ENCODE measurements around the gene REXO1.

Gene REXO1

DNA sequence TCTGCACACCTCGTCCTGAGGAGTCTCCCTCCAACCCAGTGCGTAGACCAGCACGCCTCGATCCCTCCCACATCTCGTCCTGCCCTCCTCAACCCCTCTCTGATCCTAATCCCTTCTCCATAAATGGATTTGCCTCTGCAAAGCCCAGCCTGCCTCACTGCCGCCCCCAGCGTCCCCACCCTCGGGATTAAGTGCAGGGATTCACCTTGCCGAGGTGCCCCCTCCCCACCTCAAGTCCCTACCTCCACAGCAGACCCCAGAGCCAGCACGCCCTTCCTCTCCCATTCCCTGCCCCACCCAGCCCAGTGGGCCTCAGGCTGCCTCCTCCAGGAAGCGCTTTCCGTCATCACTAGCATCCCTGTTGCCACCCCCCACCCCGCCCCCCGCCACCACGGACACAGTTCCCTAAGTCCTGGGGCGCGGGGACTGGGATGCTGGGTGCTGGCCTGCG is 11.1 kb upstream of the REXO1 start:
- DNase-seq: no peak

DNA sequence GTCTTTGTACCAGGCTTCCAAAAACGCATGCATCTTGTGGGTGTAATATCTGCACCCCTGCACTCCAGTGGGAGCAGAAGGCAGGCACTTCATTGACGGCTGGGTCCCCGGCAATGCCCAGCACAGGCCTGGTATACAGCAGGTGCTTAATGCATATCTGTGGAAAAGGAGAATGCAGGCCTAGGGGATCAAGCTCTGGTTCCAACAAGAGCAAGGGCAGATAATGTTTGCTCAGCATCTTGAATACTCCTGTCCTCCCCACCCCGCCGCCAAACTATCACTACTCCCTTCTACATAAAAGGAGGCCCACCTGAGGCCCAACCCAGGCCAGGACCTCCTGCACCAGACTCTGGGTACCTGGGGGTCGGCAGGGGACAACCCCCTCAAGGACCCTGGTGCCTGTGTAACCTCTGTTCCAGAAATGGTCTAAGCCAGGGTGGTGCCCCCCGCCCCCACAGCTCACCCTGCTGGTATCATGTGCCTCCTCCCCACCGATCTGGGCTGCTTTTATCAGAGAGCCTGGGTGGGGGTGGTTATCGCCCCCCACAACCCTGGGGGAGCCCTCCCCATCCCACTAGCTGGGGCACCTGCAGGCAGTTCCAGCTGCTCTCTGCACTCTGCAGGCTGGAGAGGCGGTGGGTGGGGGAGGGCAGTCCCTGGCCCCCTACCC is 10.3 kb upstream of the REXO1 start:
- no peak for DNase-seq

- no peak for DNase-seq
Observed at GRCh38 chr19:1857648-1858326, 9.5 kb upstream of the REXO1 start.

DNA sequence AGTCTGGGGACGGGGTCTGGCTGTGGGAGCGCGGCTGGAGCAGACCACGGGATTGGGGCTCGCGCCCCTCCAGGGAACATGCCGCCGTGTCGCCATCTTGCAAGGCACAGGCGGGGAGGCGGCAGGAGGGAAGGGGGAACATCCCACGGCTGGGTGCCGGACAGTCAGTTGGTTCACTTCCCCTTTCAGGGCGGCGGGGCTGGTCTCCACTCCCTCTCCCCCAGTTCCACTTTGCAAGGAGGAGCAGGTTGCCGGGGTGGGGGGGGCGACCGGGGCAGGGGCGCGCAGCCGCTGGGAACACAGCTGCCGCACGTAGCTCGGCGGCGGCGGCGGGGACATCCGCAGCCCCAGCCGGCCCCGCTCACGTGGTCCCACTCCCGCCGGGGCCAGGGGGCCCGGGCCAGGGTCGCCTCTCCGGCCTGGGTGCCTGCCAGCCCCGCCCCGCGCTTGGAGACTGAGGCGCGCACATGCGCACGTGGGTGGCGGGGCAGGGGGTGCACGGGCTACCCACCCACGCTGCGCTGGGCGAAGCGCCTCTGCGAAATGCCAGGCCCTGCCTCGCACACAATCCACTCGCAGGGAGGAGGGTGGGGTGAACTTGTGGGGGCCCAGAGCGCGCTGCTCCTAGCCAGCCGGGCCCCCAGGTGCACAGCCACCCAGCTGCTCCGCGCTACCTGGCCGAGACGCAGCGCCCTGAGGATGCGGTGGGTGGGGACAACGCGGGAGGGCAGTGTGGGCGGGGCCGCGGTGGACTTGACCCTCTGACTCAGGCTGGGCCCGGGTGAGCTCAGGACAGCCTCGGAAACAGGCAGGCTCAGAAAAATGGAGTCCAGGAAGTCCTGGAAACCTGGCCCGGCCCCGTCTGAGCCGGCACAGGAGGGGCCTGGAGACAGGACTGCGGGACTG is 8.7 kb upstream of the REXO1 start:
- peak; percentile 46 for DNase-seq

GRCh38 chr19:1856345-1856697 is 8.0 kb upstream of the REXO1 start:
- no peak for DNase-seq

DNA sequence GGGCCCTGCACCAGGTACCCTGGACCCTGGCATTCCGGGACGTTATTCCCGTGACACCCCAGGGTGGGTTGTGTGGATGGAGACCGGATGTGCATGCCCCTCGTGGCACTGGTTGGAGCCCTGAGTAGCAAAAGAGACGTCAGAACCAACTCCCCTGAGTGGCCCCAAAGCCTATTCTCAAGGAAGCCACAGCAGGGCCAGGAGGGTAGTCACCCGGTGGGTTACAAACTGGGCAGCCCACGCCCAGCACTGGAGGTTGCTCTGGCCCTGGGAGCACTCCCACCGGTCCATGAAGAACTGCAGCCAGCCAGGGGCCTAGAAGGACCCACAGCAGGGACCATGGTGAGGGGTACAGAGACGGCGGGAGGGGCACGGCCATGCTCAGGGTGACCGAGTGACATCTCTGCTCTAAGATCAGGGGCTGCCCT is 7.6 kb upstream of the REXO1 start:
- DNase-seq: peak; percentile 60

DNA sequence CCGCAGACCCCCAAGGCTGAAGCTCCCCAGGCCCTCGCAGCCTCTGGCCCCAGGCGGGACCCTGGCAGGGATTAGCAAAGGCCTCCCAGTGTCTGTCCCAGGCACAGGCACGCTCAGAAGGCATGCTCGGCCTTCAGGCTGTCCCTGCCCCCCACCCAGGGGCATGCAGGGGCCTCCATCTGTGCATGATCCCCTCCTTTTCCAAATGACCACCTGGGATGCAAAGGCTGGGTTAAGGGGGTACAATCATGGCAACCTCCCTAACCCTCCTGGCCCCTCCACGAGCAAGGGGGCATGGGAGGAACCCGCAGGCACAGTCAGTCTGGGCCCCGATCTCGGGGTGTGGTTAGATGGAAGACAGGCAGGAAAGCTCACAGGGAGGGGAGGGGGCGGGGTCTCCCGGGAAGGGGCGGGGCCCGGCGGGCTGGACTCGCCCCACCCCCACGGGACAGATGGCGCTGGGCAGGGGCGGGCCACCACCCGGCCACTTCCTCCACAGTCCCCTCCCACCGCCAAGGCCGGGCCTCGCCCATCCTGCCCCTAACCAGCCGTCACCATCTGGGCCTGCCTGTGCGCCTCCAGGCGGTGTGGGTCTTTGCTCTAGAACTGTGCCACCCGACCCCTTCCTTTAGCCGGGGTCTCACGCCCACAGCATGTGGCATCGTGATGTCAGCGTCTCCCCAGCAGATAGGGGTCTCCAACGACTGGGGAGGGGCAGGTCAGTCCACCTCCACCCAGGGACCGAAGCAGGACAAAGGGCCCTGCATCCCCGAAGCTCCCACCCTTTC is 7.0 kb upstream of the REXO1 start:
- DNase-seq: peak; percentile 85

DNA sequence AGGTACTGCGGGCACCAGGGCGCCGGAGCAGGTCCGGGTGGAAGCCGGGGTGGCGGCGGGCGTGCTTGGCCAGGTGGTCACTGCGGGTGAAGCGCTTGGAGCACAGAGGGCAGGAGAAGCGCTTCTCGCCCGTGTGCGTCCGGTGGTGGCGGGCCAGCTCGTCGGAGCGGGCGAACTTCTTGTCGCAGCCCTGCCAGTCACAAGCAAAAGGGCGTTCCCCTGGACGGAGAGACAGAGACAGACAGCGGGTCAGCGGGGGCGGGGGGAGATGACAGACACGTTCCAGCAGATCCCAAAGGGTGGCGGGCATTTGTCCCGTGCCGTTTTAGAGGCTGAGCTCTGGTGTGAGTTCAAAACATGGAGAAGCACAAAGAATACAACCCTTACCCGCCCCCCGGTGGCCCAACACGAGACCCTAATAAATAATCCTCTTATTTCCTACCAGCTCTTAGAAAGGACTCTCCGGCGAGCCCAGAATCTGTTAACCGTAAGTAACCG is 6.3 kb upstream of the REXO1 start:
- no peak for DNase-seq

DNA sequence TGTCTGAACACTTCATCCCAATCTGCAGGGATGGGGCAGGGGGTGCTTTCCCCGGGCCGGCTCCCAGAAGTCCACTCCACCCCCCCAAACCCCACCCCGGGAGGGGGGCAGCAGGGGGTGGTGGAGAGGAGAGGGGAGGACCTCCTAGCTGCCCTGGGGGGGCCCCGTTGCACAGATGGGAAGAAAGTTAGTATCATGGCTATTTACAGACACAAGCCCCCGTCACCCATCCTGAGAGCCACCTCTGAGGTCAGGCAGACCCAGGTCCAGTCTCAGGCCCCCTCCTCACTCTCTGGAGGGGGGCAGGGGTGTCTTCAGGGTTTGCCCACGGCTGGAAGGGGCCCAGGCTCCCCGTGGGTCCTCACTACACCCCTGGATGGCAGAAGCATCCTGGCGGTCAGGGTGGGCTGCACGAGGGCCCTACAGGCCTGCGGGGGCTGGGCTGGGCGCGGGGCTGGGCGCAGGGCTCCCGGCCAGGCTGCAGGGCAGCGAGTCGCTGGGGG is 5.8 kb upstream of the REXO1 start:
- no peak for DNase-seq

DNA sequence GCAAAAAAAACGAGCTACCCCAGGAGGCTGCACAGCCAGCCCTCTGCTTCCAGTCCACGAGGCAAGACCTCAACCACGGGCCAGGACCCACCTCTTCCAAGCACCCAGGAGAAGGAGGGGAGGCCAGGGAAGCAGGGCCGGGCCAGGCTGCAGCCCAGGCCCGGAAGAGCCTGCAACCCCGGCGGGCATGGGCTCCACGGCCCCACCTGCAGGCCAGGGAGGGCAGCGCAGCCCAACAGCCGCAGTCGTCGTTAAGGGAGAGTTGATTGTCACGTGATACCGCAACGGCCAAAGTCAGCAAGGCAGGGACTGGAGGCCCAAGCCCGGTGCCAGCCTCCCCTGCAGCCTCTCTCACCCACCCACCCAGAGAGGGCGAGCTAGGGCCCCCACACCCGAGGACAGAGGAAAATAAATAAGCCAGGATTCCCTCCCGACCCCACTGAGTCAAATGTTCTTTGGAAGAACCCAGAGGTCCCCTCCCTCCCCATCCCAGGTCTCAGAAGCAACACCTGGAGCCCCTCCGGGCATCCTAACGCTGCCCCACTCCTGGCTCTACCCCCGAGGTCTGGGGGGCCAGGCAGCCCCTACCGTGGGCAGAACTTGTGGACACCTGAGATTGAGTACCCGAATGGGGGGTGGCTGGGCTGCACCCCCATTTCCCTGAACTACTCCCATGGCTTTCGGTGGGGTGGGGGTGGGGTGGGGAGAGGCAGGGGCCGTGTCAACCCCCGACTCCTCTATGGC is 5.2 kb upstream of the REXO1 start:
- peak; percentile 85 for DNase-seq

DNA sequence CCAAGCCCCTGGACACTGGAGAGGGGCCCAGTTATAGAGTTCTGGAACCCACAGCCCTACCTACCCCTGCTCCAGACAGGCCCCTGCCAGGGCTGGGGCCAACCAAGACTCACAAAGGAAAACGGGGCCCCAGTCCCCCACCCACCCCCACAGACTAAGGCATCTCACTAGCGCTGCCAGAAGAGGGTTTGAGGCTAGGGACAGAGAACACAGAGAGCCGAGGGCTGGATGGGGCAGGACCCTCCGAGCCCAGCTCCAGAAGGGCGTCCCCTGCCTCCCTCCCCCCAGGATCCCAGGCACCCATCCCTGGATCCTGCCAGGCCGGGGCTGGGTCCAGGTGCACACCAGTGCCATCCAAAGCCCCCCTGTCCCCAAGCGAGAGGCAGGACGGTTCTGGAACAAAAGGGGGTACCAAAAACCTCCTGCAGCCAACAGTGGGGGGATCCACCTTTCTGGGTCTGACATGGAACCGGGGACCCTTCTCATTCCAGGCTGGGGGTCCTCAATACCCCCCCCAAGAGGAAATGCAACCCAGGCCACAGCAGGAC is 4.4 kb upstream of the REXO1 start:
- no peak for DNase-seq

DNA sequence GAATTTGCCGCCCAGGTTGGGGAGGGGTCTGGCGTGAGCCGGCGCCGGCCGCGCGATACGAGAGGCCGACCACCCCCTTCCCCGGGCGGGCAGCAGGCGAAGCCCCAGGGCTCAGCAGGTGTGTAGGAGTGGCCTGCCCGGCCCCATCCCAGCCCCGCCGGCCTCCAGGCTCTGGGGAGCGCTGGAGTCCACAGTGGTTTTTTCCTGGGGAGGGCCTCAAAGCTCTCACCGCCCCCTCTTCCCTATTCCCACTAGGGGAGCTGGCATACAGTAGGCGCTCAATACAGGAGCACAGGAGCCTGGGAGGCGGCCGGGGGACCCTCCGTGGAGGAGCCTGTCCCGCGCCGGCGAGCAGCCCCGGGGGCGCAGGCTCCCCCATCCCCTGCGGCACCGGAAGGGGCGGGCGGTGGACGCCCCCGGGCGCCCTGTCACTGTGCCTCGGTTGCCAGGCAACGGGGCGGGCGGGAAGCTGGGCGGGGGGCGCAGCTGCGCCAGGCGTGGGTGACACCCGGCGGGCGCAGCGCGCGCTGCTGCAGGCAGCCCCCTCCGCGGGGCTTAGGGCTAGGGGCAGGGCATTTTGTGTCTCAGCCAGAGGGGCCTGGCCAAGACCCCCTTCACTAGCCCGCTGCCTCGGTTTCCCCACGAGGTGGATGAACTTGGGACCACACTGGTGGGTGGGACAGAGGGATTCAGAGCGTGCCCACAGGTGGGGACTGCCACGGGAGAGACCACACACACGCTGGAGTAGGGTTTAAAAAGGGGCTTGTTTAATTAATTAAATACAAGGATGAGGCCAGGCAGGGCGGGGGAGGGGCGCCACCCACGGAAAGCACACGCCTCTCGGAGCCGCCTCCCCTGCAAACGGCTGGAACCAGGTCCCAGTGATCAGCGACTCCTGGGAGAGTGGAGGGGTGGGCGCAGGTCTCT is 3.6 kb upstream of the REXO1 start:
- no peak for DNase-seq

- DNase-seq: no peak
Observed at GRCh38 chr19:1850809-1851653, 2.7 kb upstream of the REXO1 start.

DNA sequence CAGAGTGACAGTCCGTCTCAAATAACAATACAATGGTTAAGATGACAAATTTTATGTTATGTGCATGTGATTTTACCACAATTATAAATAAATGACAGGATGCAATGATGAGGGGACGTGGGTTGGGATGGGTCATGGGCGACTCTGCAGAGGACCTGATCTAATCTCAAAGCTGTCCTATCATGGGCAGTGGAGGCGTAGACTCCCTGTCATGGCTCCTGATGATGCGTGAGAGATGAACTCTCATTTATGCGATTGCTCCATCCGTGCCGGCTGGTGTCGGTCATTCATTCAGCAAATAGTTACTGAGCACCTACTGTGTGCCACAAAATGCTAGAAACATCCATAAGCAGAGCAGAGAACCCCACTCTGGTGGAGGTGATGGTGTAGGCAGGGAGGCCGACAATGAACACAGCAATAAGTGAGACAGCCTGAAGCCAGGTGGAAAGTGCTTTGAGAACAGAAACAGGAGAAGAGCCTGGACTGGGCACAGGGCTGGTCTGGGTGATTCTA is 1.7 kb upstream of the REXO1 start:
- DNase-seq: no peak

GRCh38 chr19:1849132-1849474 is 820 bp upstream of the REXO1 start:
- DNase-seq: no peak

DNA sequence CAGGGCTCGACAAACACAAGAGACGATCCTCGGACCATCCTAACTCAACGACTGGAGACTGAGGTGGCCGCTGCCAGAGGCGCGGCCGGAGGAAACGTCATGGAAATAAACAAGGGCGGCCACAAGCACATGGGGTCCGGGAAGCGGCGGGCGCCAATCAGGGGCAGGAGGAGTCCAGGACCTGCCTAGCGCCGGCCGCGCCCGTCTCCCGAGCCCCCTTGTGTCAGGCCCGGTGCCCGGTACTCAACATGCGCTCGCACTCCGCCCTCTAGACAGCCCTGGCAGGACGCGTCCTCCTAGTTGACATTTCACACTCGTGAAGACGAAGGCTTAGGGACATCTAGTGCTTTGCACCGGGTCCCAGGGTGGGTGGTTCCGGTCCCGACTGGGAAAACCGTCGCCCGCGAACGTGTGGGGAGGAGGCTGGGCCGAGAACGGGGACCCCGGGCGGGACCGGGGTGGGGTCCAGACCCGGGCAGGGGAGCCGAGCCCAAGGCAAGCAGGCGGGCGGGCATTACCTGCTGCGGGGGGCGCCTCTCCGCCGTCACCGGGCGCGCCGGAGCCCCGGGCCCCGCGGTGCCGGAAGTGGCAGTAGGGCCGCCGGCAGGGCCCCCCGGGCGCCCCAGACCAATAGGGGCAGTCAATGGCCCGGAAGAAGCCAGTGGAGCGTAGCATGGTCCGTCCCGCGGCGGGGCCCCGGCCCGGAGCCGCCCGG is 442 bp downstream of the REXO1 start:
- no peak for DNase-seq

DNA sequence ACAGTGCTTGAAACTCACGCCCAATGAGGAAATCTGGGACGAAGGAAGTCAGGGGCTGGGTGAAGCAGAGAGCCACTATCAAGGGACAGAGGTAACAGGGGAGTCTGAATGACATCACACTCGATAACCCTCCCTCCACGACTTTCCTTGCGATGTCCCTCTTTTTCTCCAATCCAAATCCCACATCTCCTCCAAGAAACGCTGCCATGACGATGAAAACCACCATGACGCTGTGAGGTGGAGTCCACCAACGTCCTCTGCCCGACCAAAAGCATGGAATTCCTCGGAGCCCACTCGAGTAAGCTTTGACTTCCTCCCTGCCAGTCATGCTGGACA is 967 bp downstream of the REXO1 start:
- no peak for DNase-seq

GRCh38 chr19:1846517-1847204 is 1.6 kb downstream of the REXO1 start:
- no peak for DNase-seq
